GM21529 (cell line): ENCODE data around the gene NT5C2.
A peak's percentile ranks its signal among the peaks of the same experiment; 100 is the strongest.
"Not testable (repeated sequence)": the region's sequence is repeated elsewhere in the genome, so short reads cannot be mapped to it uniquely, and the experiment has no call there.

Source experiments
- ATAC-seq: cut with Tn5 transposase; IDR thresholded peaks from one replicate; pipeline ENCODE4 v1.9.1; 2021; ENCODE audit not compliant: unreplicated experiment

The NT5C2 gene

DNA sequence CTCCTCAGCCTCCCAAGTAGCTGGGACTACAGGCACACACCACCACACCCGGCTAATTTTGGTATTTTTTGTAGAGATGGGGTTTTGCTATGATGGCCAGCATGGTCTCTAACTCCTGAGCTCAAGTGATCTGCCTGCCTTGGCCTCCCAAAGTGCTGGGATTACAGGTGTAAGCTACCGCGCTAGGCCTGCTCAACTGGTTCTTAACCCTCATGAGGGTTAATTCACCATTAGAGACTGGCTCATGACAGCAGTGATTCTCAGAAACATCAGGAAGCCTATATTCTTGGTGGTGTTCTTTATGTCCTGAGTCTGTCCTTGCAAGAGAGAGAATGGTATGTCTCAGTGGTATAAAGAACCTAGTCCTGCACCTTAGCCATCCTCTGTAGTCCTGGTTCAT, 10.4 kb upstream of the NT5C2 start:
- ATAC-seq = no peak

DNA sequence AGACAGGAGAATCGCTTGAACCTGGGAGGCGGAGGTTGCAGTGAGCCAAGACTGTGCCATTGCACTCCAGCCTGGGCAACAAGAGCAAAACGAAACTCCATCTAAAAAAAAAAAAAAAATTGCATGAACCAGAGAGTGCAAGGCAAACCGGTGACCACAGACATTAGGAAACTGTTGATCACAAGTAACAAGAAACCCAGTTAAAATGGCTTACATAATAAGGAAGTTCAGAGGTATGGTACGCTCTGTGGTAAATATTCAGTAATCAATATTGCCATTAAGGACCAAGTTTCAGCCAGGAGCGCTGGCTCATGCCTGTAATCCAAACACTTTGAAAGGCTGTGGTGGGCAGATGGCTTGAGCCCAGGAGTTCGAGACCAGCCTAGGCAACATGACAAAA, 9.2 kb upstream of the NT5C2 start:
- no peak for ATAC-seq

DNA sequence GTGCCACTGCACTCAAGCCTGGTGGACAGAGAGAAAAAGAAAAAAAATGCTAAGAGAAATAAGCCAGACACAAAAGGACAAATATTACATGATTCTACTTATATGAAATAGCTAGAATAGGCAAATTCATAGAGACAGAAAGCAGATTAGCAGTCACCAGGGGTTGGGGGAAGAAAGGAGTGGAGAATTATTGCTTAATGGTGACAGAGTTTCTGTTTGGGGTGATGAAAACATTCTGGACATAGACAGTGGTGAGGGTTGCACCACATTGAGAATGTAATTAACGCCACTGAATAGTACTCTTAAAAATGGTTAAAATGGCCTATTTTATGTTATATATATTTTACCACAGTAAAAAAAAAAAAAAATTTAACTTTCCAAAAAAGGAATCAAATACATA, 6.4 kb upstream of the NT5C2 start:
- ATAC-seq = no peak

DNA sequence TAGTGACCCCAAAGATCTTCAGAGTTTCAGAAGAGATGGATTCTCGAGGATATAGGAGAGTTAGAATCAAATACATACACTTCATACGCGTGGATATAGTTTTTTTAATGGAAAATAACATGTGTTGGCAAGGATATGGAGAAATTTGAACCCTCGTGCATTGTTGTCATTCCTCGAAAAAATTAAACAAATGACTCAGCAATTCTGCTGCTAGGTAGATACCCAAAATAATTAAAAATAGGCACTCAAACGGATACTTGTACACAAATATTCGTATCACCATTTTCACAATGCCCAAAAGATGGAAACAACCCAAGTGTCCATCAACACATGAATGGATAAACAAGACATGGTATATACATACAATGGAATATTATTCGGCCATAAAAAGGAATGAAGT, 5.6 kb upstream of the NT5C2 start:
- ATAC-seq = no peak

DNA sequence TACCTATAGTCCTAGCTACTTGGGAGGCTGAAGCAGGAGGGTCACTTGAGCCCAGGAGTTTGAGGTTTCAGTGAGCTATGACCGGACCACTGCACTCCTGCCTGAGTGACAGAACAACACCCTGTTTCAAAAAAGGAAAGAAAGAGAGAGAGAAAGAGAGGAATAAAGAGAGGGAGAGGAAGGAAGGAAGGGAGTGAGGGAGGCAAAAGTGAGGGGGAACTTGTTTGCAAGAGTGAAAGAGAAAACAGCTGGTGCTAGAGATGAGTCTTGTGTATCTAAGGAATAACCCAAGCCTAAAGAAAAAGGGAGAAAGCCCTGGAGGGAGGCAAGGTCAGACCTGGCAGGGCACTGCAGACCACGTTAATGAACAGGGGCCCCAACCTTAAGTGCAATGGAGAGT, 4.8 kb upstream of the NT5C2 start:
- ATAC-seq = no peak

DNA sequence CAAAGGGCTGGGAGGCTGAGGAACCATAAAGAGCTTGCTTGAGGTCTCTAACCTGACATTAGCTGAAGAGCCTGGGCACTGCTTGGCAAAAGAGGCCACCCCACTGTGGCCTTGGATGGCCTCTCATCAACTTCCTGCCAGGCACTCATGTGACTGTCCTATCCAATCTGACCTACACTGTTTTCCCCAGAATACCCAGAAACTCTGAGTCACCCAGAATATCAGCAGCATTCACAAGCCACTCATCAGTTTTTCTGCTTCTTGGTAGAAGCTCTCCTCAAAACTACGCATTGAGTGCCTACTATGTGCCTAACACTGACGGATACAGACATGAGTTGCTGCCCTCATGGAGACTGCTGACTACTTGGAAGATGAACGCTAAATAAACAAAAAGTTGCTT, 4.1 kb upstream of the NT5C2 start:
- ATAC-seq = no peak

DNA sequence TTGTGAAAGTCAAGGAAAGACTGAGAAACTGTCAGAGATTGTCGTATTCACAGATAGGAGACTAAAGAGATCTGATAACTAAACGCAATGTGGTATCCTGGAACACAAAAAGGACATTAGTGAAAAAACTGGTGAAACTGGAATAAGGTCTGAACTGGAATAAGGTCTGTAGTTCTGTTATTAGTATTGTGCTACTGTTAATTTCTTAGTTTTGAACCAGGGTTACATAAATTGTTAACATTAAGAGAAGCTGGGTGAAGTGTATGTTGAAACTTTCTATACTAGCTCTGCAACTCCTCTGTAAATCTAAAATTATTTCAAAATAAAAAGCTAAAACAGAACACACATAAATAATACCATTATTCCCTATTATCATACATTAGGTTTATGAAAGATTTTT, 3.4 kb upstream of the NT5C2 start:
- ATAC-seq = no peak

DNA sequence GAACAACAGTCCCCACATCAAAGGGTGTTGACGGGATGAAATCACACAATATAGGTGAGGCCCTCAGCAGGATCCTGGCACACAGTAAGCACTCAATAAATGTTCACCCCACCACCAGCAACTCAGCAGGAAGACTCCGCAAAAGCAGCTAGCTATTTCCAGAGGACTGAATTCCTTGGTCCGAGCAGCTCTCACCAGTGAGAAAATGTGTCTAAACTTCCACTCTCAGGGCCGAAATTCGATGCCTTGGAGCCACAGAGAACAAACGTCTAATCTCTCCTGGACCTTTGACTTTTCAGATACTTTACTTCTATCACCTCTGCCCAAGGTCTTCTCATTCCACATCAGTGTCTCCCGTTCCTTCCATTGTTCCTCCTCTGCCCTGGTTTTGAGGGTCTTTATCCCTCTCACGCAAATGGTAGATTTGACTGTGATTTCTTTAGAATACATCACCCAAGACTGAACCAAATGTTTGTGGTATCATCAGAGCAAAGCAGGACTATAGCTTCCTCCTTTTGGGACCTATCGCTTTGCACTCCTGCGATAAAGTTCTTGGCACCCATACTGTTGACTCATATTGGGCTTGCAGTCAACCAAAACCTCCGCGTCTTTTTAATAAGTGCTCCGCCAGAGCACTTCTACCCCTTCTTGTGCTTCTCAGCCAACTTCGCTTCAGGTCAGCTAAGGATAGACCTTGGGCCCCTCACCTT, 903 bp upstream of the NT5C2 start:
- peak; percentile 43 for ATAC-seq

DNA sequence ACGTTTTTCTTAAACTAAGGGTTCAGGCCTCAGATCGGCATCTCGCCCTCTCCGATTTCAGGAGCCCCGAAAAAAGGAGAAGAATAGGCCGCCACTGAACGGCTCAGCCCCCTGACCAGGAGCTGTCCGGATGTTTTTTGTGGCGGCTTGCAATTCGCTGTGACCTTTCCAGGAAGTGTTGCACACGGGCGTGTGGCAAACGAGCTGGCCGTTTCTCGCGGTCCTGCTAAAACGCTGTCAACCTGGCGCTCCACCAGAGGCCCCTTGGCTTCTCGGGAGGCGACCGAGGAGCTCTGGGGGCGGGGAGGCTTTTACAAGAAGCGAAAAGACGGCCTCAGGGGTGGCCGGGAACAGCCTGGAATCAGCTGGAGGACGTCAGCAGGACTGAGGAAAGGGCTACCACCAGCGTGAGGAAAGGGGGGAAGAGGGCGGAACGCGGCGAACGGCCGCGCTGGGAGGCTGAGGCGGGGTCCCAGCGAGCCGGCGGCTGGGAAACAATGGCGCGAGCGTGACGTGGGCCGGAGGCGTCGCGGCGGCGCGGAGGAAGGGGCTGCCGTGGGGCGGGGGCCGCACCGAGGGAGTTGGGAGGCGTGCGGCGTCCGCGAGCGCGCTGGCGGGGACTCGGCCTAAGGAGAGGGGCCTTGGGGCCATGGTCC, 493 bp downstream of the NT5C2 start:
- ATAC-seq = peak; percentile 56

DNA sequence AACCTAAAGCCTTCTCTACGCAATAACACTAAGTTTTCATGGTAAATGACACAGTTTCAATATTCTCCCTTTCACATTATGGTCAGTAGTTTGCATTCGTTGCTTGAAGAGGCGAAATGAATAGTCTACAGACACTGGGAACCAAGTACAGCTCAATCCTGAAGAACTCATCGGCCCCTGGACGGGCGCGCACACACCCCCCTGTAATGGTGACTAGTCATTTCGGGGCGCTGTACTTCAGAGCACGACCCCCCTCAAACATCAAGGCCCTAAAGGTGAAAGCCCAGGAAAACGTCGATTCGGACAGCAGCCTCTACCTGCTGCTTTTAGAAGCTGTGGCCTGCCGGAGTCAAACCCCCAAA, 1.0 kb downstream of the NT5C2 start:
- ATAC-seq = no peak

DNA sequence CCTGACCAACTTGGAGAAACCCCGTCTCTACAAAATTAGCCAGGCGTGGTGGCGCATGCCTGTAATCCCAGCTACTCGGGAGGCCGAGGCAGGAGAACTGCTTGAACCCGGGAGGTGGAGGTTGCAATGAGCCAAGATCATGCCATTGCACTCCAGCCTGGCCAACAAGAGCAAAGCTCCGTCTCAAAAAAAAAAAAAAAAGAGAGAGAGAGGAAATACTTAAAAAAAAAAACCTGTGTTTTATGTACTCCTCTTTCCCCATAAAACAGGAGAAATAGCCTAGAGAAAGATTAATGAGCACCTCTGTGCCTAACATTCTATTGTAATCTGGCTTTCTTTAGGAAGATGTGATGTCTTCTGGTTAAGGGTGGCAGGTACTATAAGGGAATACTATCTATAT, 1.9 kb downstream of the NT5C2 start:
- ATAC-seq = not testable (repeated sequence)

DNA sequence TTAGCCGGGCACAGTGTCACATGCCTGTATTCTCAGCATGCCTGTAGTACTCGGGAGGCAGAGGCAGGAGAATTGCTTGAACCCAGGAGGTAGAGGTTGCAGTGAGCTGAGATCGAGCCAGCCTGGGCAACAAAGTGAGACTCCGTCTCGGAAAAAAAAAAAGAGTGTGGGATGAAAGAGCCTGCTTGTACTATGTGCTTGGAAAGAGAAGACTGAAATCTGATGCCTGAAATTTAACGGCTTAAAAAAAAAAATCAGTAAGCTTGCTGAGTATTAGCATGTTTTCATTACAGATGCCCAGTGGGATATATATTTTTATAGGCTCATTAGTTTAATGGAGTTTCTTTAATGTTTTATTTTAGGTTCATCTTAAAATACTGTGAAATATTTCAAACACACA, 4.2 kb downstream of the NT5C2 start:
- no peak for ATAC-seq

DNA sequence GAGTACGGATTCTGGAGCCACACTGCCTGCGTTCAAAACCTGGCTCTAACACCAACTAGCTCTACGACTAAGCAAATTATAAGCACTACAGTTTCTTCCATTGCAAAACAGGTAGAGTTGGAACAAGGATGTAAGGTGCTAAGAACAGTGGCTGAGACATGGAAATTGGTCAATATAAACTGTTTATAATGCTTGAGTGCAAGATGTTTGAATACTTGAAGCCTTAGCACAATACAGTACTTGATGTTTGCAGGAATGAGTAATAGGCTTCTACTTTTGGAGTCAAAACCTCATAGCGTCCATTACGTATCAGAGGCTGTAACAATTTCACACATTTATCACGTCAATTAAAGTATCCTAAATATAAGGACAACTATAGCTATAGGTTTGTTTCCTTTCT, 6.9 kb downstream of the NT5C2 start:
- ATAC-seq = no peak

DNA sequence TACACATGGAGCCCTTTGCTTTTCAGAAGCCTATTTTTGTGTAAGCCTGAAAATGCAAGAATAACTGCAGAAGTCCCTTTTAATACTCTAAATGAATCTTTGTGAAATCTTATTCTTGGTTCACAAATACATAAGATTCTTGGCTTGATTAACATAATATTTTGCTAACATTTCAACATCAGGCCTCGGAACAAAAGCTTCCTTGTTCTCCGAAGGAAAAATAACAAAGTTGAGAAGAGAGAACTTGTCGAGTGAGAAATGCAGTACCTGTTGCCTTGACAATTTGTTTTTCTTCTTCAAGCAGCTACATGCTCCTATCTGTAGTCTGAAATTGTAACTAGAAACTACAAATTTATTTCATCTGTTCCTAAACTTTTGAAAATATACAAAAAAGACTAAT, 8.5 kb downstream of the NT5C2 start:
- no peak for ATAC-seq

DNA sequence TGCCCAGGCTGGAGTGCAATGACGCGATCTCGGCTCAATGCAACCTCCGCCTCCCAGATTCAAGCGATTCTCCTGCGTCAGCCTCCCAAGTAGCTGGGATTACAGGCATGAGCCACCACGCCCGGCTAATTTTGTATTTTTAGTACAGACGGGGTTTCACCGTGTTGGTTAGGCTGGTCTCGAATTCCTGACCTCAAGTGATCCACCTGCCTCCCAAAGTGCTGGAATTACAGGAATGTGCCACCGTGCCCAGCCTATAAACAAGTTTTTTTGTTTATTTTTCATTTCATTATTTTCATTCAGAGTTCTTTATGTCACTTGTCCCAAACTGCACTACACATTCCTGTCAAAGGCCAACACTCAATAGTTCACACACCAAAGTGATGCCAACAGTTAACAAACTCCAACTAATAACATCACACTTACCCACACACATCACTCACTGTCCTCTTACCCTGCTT, 9.1 kb downstream of the NT5C2 start:
- ATAC-seq = not testable (repeated sequence)

DNA sequence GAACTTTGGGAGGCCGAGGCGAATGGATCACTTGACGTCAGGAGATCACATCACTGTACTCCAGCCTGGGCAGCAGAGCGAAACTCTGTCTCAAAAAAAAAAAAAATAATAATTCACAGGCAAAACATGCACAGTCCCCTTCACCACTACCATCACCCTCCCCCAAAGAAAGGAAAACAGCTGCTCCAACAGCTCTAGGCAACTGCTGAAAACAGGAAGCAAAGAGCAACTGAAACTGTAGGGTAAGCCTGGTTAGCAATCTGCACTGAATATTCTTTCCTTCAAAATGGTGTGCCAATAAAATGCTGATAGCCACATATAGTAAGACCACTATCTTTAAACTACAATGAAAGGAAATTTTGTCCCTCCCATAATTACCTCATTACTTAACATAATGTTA, 11.8 kb downstream of the NT5C2 start:
- peak; percentile 73 for ATAC-seq

DNA sequence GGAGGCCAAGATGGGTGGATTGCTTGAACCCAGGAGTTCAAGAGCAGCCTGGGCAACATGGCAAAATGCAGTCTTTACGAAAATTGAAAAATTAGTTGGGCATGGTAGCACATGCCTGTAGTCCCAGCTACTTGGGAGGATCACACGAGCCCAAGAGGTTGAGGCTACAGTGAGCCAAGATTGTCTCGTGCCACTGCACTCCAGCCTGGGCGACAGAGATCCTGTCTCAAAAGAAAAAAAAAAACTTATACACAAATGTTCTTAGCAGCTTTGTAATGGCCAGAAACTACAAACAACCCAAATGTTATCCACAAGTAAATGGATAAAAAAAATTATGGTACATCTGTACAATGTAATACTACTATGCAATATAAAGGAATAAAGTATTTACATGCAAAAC, 12.6 kb downstream of the NT5C2 start:
- ATAC-seq = no peak

DNA sequence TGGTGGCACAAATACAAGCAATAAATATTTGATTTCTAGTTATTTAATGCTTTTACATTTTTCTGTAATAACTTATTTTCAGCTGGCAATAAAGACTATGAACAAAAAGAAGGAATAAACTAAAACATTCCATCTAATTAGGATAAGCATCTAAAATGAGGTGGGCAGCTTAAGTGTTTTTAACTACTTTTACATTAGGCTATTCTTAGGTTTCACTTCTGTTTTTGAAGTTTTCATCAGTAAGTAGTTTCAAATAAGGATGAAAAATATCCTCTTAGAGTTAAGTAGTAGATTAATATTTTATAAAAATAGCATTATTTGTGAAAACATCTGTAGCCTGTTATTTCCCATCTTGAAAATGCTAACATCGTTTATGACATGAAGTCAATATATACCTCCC, 15.9 kb downstream of the NT5C2 start:
- ATAC-seq = peak; percentile 49

DNA sequence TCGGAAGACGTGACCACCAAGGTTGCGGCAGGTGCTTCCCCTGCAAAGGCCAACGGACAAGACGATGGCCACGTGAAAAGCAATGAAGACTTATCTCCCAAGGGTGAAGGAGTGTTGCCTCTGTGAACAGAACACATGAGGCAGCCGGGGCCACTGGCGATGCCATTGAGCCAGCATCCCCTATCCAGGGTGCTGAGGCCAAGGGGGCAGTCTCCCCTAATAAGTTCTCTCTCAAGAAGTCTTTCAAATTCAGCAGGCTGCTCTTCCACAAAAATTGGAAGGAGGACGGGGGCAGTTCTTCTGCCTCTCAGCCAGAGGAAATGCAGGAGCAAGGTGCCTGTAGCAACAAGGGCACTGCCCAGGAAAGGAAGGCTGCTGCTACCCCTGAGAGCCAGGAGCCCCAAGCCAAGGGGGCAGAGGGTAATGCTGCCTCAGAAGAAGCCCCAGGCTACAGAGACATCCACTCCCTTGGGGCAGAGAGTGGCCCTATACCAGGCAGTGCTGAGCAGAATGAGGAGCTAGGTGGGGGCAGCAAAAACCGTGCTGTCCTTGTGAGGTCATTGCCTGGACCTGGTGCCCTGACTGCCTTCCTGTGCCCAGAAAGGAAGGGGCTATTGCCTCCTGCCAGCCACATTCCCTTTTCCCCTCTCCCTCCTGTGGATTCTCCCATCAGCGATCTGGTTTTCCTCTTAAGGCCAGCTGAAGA, 17.3 kb downstream of the NT5C2 start:
- no peak for ATAC-seq

DNA sequence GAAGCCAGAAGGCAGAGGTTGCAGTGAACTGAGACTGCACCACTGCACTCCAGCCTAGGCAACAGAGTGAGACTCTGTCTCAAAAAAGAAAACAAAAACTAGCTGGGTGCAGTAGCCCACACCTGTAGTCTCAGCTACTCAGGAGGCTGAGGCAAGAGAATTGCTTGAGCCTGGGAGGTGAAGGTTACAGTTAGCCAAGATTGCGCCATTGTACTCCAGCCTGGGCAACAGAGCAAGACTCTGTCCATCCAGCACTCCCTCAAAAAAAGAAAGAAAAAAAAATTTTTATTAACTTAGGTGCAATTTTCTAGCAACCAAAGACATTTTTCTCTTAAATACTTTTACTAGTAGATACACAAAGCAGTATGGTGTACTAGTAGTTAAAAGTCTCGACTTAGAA, 18.7 kb downstream of the NT5C2 start:
- ATAC-seq = not testable (repeated sequence)

DNA sequence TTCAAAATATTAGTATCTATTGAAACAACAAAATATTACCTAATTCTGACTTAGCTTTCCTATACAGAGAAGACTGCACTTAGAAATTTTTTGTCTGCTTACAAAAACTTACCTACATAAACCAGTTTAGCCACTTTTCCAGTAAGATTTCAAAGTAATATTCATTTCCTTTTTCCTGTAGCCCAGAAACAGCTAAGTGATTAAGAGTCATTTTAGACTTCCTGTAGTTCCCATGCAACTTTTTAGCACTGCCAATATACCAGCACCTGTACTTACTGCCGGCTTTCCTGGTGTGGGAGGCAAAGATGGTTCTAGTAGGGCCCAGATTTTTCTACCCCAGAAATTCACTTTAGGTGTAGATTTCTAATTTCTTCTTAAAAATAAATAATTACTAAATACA, 21.8 kb downstream of the NT5C2 start:
- no peak for ATAC-seq

DNA sequence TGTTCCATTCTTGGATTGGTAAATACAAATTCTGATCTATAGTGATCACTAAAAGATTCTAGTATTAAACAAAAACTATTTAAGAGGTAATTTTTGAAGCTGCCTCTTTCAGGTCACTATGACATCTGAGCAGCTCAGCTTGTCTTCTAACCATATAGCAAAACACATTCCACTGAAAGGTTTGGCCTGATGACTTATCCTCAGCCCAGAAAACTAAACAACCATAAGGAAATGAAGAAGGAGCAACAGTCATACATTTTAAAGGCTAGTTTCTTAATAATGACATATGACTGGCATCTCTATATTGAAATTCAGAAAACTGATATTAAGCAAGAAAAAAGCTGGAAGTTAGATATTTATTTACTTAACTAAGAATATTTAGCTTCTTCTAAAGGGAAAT, 24.6 kb downstream of the NT5C2 start:
- ATAC-seq = no peak
